AG10803 (cell line): ENCODE data around the gene BCR.

Experiments used
- DNase-seq: peaks from one replicate; pipeline ENCODE4 v3.0.0; 2010; ENCODE audit warnings: low read depth
- H3K4me3 ChIP-seq: 2 replicates; pipeline ENCODE4 v1.5.1; 2011; ENCODE audit warnings: mild to moderate bottlenecking, low read length, control low read depth
- TF ChIP-seq, protein P1 (sequence below): conservative IDR thresholded peaks from 2 replicates; pipeline ENCODE4 v1.5.1; 2011; ENCODE audit warnings: mild to moderate bottlenecking, low read length, control low read depth, inconsistent platforms

The BCR gene

DNA sequence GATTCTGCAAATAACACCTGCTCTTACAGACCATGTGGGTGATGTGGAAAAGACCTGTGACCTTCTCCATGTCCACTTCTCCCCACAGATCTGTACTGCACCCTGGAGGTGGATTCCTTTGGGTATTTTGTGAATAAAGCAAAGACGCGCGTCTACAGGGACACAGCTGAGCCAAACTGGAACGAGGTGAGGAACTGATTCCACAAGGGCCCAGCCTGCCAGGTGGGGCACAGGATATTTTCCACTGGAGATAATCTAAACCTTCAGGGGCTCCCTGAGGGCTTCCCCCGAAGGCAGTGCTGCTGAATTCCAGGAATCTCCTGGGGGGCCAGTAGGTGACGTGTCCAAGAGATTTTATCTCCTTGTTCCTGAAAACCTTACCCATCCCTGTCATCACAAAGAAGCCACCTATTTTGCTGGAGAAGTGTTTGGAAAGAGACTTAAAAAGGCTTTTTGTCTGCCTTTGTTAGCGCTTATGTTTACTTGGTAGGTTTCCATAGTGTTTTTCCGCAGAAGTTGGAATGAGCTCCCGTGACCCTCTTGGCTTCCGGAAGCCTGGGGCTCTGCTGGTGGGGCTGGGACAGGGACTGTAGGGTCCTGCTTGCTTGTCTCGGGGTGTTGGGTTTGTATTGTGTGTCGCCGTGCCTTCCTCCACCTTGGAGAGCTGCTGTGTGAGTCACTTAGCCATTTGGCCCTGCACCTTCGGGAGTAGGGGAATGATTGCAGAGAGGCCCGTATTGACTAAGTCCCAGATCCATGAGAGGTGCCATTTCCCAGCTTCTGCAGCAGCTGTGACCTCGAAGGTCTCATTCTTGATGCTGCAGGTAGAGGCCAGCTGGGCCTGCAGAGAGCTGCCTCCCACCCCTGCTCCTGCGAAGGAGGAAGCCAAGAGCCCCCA lies 112.4 kb downstream of the BCR start:
- no peak overlapping the region for H3K4me3 ChIP-seq
- TF ChIP-seq, protein P1, sequence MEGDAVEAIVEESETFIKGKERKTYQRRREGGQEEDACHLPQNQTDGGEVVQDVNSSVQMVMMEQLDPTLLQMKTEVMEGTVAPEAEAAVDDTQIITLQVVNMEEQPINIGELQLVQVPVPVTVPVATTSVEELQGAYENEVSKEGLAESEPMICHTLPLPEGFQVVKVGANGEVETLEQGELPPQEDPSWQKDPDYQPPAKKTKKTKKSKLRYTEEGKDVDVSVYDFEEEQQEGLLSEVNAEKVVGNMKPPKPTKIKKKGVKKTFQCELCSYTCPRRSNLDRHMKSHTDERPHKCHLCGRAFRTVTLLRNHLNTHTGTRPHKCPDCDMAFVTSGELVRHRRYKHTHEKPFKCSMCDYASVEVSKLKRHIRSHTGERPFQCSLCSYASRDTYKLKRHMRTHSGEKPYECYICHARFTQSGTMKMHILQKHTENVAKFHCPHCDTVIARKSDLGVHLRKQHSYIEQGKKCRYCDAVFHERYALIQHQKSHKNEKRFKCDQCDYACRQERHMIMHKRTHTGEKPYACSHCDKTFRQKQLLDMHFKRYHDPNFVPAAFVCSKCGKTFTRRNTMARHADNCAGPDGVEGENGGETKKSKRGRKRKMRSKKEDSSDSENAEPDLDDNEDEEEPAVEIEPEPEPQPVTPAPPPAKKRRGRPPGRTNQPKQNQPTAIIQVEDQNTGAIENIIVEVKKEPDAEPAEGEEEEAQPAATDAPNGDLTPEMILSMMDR = no peak
- no peak for DNase-seq

DNA sequence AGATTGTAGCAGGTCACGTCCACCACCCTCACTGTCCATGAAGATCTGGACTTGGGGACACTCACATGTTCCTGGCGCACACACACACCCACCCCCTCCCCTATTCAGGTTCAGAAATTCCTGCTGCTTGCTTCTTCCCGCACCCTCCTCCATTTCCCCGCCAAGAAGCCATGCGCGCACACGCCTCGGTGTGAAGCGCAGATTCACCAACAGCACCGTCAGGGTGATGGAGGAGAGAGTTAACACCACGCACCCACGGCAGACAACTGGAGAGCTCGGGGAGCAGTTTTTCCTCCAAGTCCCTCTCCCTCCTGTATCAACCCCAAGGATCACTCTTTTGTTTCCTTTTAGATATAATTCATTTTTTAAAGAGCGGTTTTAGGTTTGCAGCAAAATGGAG lies 113.4 kb downstream of the BCR start:
- DNase-seq = no peak
- H3K4me3 ChIP-seq = no peak overlapping the region
- TF ChIP-seq, protein P1 = no peak

DNA sequence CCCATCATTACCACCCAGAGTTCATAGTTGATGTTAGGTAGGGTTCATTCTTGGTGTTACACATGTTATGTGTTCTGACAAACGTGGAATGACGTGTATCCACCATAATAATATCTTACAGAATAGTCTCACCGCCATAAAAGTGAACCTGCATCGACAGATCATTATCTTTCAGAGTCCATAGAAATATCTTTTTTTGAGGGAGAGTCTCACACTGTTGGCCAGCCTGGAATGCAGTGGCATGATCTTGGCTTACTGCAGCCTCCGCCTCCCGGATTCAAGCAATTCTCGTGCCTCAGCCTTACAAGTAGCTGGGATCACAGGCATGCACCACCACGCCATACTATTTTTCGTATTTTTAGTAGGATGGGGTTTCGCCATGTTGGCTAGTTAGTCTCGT lies 113.9 kb downstream of the BCR start:
- TF ChIP-seq, protein P1 = no peak
- no peak overlapping the region for H3K4me3 ChIP-seq

DNA sequence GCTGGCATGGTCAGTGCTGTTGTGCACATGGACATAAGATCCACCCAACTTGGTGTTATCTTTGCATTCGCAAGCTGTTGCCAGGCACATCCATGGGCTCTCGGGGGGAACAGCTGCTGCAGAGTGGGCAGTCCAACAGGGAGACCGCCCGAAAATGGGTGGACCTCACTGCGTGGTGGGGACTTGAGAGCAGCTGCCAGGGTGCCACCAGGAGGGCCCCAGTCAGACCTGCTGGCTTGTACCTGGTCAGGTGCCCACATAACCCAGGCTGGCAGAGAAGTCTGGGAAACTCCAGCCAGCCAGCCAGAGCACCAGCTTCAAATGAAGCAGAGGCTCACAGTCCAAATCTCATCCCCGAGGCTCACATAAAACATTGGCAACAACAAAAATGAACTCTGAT lies 120.2 kb downstream of the BCR start:
- TF ChIP-seq, protein P1 = no peak
- H3K4me3 ChIP-seq = no peak overlapping the region
- DNase-seq = no peak

More for the DNA sequence above, 113.9 kb downstream of the BCR start:
- DNase-seq = no peak

DNA sequence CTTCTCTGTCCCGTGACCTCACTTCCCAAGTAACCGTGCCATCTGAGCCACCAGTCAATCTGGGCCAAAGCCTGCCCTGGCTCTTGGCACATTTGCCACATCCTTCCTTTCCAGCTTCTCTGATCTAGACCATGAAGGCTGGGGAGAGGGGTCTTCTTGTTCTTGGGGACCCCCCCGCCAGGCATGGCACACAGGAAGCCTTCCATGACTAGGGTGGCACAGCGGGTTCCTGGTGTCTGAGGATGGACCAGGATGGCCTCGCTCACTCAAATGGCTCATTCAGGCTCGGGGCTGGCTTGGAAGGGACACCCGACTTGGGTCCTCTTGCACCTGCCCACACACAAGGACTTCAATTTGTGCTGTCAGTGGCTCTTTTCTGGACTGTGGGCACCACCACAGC lies 121.3 kb downstream of the BCR start:
- TF ChIP-seq, protein P1 = no peak
- H3K4me3 ChIP-seq = no peak overlapping the region
- no peak for DNase-seq

DNA sequence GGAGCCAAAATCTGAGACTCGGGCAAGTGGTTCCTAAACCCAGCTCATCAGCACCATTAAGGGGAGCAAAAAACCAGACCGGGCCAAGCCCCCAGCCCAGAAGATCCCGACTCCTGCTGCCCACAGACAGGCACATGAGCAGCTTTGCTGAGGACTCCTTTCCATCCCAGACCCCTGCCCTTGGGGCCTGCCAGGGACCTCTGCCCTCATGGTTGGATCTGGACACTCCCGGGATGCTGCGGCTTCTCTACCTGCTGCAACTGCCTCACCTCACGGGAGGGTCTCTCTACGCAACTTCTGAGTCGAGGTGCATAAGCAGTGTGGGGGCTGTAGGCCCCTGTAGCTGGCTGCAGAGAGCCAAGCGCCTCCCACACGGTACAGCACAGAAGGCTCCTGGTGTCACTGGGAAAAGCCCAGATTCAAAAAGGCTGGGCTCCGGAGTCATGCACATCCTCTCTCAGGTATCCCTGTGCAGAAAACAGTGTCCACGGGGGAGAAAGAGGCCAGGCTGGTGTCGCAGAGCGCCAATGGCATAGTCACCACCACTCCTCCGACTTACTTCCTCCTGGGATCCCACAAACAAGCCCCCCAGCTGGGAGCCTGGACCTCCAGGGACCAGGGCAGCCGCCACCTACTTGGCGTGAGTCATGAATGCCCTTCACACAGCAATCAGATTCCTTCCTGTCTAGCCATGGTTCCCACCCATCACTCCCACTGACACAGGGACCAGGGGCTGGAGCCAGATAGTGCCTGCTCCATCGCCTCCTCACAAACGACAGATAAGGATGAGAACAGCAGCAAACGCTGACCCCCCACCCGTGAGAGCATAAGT lies 122.1 kb downstream of the BCR start:
- H3K4me3 ChIP-seq = no peak overlapping the region
- DNase-seq = no peak
- TF ChIP-seq, protein P1 = no peak
